ENCODE results near the gene SCAMP3. TPM values are rescaled to one million over a fixed set of nuclear protein-coding genes. Genes with fewer than 3 reads are reported as not detected.
"Not testable (repeated sequence)": the region's sequence is repeated elsewhere in the genome, so short reads cannot be mapped to it uniquely, and the experiment has no call there.

SCAMP3 gene
- total and polyA plus RNA-seq, 8 donors, result 45.8 to 85.3 (median 55.7) TPM

DNA sequence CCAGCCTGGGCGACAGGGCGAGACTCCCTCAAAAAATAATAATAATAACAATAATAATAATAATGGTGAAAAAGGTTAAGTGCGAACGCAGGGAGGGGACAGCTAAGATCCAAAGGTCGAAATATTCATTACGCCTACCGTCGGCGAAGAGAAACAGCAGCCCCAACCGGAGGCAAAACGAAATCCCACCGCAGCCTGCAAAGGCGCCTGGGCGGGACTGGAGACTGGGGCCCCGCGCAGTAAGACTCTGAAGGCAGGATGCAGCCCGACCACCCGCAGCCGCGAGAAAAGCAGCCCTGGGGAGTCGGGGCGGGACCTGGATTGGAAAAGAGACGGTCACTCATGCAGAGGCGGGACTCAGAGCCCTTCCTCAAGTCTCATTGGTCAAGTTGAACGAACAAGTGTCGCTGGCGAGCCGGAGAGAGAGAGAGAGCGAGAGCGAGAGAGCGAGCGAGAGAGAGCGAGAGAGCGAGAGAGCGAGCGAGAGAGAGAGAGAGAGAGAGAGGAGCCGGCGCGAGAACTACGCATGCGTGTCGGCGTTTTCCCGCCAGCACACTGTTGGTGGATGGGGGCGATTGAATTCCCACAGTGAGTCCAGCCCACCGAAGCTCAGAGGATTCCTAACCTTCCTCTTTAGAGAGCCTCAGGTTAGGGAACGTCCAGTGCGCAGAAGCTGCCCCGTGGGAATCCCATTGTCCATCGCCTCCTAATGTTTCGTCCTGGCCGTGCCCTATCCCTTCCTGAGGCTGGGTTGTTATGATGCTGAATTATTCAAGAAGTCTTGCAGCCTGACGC lies 17.6 kb downstream of the SCAMP3 start:
- intact Hi-C loops (cut with DNase I), result no loop called here
- Histone ChIP-seq H3K27ac (peak overlapping the region; percentile 92 to 95), H3K27me3 (no peaks in the 10 kb centered on the region), H3K4me1 (peaks cover 0 to 51% of the 10 kb centered on the region in 2 donors), H3K36me3 (peaks cover 0 to 23% of the 10 kb centered on the region in 2 donors), H3K4me3 (peak overlapping the region; percentile 53 to 56), H3K9me3 (no peaks in the 10 kb centered on the region)
- peak; percentile 94 to 98 (median 98) for DNase-seq
- peak in 1 of 2 donors; percentile 12 for TF ChIP-seq CTCF (IDR thresholded peaks at IDR 0.05)
- ATAC-seq, result peak; percentile 92

- ATAC-seq (no peak), DNase-seq (no peak)
- Histone ChIP-seq H3K36me3 (peaks cover 0 to 27% of the 10 kb centered on the region in 2 donors), H3K27me3 (no peaks in the 10 kb centered on the region), H3K4me1 (peaks cover 0 to 59% of the 10 kb centered on the region in 2 donors), H3K9me3 (no peaks in the 10 kb centered on the region), H3K4me3 (peak overlapping the region in 1 of 2 donors; percentile 53), H3K27ac (peak overlapping the region; percentile 92 to 95)
- no peak for TF ChIP-seq CTCF (IDR thresholded peaks at IDR 0.05)
- intact Hi-C loops (cut with DNase I), result no loop called here
Observed at GRCh38 chr1:155242805-155243358, 19.3 kb downstream of the SCAMP3 start.

GRCh38 chr1:155241841-155242264 lies 20.3 kb downstream of the SCAMP3 start:
- no peak for DNase-seq
- no peak overlapping the region for H3K4me3 ChIP-seq
- peak in 1 of 2 donors; percentile 20 for TF ChIP-seq CTCF (IDR thresholded peaks at IDR 0.05)
- intact Hi-C loops (cut with DNase I), result no loop called here
- H3K27me3 ChIP-seq, result no peaks in the 10 kb centered on the region
- no peaks in the 10 kb centered on the region for H3K9me3 ChIP-seq
- peaks cover 0 to 27% of the 10 kb centered on the region in 2 donors for H3K36me3 ChIP-seq
- peak overlapping the region in 1 of 2 donors; percentile 92 for H3K27ac ChIP-seq
- H3K4me1 ChIP-seq, result peaks cover 0 to 63% of the 10 kb centered on the region in 2 donors
- no peak for ATAC-seq

- Histone ChIP-seq H3K36me3 (peaks cover 0 to 33% of the 10 kb centered on the region in 2 donors), H3K27ac (peak overlapping the region in 1 of 2 donors; percentile 92), H3K27me3 (no peaks in the 10 kb centered on the region), H3K9me3 (no peaks in the 10 kb centered on the region), H3K4me3 (peak overlapping the region; percentile 30 to 49), H3K4me1 (peaks cover 0 to 70% of the 10 kb centered on the region in 2 donors)
- ATAC-seq (peak; percentile 50), DNase-seq (peak in 3 of 4 donors; percentile 69 to 81 (median 76))
- intact Hi-C loops (cut with DNase I), result no loop called here
- no peak for TF ChIP-seq CTCF (IDR thresholded peaks at IDR 0.05)
Observed at GRCh38 chr1:155241069-155241679, 21.0 kb downstream of the SCAMP3 start.

DNA sequence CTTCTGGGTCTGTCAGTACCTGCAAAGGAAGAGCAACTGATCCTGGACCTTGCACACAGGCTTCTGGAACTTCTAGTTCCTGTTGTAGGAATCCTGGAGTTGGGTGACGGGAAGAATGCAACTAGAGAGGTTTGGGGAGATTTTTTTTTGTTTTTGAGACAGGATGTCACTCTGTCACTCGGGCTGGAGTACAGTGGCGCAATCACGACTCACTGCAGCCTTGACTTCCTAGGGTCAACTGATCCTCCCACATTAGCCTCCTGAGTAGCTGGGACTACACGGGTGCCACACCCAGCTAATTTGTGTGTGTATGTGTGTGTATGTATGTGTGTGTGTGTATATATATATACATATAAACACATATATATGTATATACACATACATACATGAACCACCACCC lies 25.7 kb downstream of the SCAMP3 start:
- TF ChIP-seq CTCF (IDR thresholded peaks at IDR 0.05), result no peak
- peaks cover 0 to 44% of the 10 kb centered on the region in 2 donors for H3K36me3 ChIP-seq
- no peak overlapping the region for H3K4me3 ChIP-seq
- H3K4me1 ChIP-seq, result peaks cover 0 to 39% of the 10 kb centered on the region in 2 donors
- intact Hi-C loops (cut with DNase I), result no loop called here
- H3K27ac ChIP-seq, result peak overlapping the region in 1 of 2 donors; percentile 57
- no peaks in the 10 kb centered on the region for H3K9me3 ChIP-seq
- no peak for ATAC-seq
- no peaks in the 10 kb centered on the region for H3K27me3 ChIP-seq
- no peak for DNase-seq

DNA sequence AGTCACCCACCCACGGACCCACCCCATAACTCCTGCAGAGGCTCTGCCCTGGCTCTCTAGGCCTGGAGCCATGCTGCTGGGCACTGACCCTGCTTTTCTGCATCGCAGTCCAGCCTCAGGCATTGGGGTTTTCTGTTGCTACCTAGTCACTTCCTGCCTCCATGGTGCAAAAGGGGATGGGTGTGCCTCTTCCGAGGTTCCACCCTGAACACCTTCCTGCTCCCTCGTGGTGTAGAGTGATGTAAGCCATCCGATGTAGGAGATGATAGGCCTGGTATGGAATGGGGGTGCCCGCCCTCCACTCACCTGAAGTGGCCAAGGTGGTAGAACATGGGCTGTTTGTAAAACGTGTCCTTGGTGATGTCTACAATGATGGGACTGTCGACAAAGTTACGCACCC lies 26.8 kb downstream of the SCAMP3 start:
- DNase-seq; H3K27me3 ChIP-seq; H3K9me3 ChIP-seq; H3K4me3 ChIP-seq; H3K27ac ChIP-seq; intact Hi-C loops (cut with DNase I); ATAC-seq: not testable (repeated sequence)
- Histone ChIP-seq H3K36me3 (peaks cover 0 to 44% of the 10 kb centered on the region in 2 donors), H3K4me1 (peaks cover 0 to 30% of the 10 kb centered on the region in 2 donors)

DNA sequence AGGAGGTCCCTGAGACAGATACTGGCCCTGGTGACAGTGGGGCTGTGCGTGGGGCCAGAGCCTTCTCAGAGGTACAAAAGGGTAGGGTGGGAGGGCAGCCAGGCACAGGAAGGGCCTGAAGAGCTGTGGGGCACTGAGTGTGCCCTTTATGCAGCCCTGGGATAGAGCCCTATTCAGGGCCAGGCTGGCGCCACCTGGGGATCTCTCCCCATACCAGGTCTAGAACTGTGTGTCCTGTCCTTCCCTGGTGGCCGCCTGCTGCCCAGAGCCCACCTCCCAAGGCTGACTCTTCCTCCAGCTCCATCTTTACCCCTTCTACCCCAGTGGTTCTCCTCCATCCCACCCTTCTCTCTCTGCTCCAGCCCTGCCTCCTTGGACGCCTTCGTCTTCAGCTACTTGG lies 28.7 kb downstream of the SCAMP3 start:
- H3K4me3 ChIP-seq; intact Hi-C loops (cut with DNase I); H3K27ac ChIP-seq; H3K9me3 ChIP-seq; ATAC-seq; H3K27me3 ChIP-seq; DNase-seq: not testable (repeated sequence)
- H3K4me1 ChIP-seq, result peaks cover 0 to 14% of the 10 kb centered on the region in 2 donors
- H3K36me3 ChIP-seq, result peaks cover 0 to 31% of the 10 kb centered on the region in 2 donors
